Mucosa of descending colon (tissue), 3 donors: ENCODE measurements around the gene SLC35F4. TPM values are rescaled to one million over a fixed set of nuclear protein-coding genes. Genes with fewer than 3 reads are reported as not detected.

Experiments
- ATAC-seq: fragments of 200-7000 bp; cut with Tn5 transposase; one replicate; pipeline ENCODE4 v1.9.1; 2020; ENCODE audit warnings: mild to moderate bottlenecking, moderate library complexity
- DNase-seq, 3 donors: peaks; one replicate each; pipeline ENCODE4 v3.0.0-alpha.2; 2020
- H3K36me3 ChIP-seq: fragments of 200-600 bp; one replicate; pipeline ENCODE4 v1.8.0; 2021; ENCODE audit warnings: low read depth, mild to moderate bottlenecking
- H3K4me1 ChIP-seq: fragments of 200-600 bp; one replicate; pipeline ENCODE4 v1.8.0; 2021; ENCODE audit warnings: low read depth, mild to moderate bottlenecking
- H3K4me3 ChIP-seq: fragments of 200-600 bp; one replicate; pipeline ENCODE4 v1.8.0; 2021; ENCODE audit warnings: mild to moderate bottlenecking
- H3K9me3 ChIP-seq: fragments of 200-600 bp; one replicate; pipeline ENCODE4 v1.8.0; 2021; ENCODE audit warnings: mild to moderate bottlenecking
- CTCF ChIP-seq: fragments of 200-600 bp; IDR thresholded peaks from one replicate; pipeline ENCODE4 v1.8.0; 2022; ENCODE audit warnings: antibody characterized with exemption, mild to moderate bottlenecking
- intact Hi-C, 2 donors: fragments of 100-400 bp; cut with DNase I in 1 of 2; cut with micrococcal nuclease in 1 of 2; formaldehyde crosslinking; loops; one replicate each; pipeline versions ENCODE4 v1.11.0 to v1.11.1; 2022; cut with DNase I, micrococcal nuclease
- total RNA-seq, 3 donors: library from RNA; stranded (reverse); fragmentation: NEBNext Ultra II Directional in 2 of 3; extraction: Animal tissue kit (Norgen Biotek cat#: 25700) in 2 of 3; gene quantifications; one replicate each; pipeline versions ENCODE4 v1.2.1 to v1.2.4, GENCODE V29; 2021 to 2023
- donor health status: DM: no; HTN: no; CAD: no; lungs with moderate emphysema.
- donor health status: DM: no; HTN: no; CAD: no.
- donor health status: DM: no; HTN: yes; CAD: no.

Gene SLC35F4
- total RNA-seq, 3 donors from 2014 or later: not detected

- Histone ChIP-seq H3K9me3 (no peaks in the 10 kb centered on the region), H3K4me3 (no peak overlapping the region), H3K36me3 (no peaks in the 10 kb centered on the region), H3K4me1 (no peaks in the 10 kb centered on the region)
- intact Hi-C loops: no loop called here
- TF ChIP-seq CTCF: no peak
- DNase-seq: no peak
- no peak for ATAC-seq
Measured at GRCh38 chr14:57746563-57746962, 119.3 kb downstream of the SLC35F4 start.

GRCh38 chr14:57739516-57739915 lies 126.4 kb downstream of the SLC35F4 start:
- no peaks in the 10 kb centered on the region for H3K36me3 ChIP-seq
- ATAC-seq (no peak), DNase-seq (no peak)
- H3K4me3 ChIP-seq: no peak overlapping the region
- no peak for TF ChIP-seq CTCF
- intact Hi-C loops: no loop called here
- H3K9me3 ChIP-seq: no peaks in the 10 kb centered on the region
- no peaks in the 10 kb centered on the region for H3K4me1 ChIP-seq

- Histone ChIP-seq H3K36me3 (no peaks in the 10 kb centered on the region), H3K4me1 (no peaks in the 10 kb centered on the region), H3K4me3 (no peak overlapping the region), H3K9me3 (no peaks in the 10 kb centered on the region)
- TF ChIP-seq CTCF: no peak
- no peak for ATAC-seq
- DNase-seq: no peak
- intact Hi-C loops: no loop called here
Measured at GRCh38 chr14:57737598-57737997, 128.3 kb downstream of the SLC35F4 start.

GRCh38 chr14:57736391-57736790 lies 129.5 kb downstream of the SLC35F4 start:
- intact Hi-C loops: no loop called here
- no peak for TF ChIP-seq CTCF
- Histone ChIP-seq H3K4me1 (no peaks in the 10 kb centered on the region), H3K4me3 (no peak overlapping the region), H3K9me3 (no peaks in the 10 kb centered on the region), H3K36me3 (no peaks in the 10 kb centered on the region)
- ATAC-seq (no peak), DNase-seq (no peak)

GRCh38 chr14:57735276-57735675 lies 130.6 kb downstream of the SLC35F4 start:
- TF ChIP-seq CTCF: no peak
- H3K36me3 ChIP-seq: no peaks in the 10 kb centered on the region
- H3K9me3 ChIP-seq: no peaks in the 10 kb centered on the region
- no peaks in the 10 kb centered on the region for H3K4me1 ChIP-seq
- H3K4me3 ChIP-seq: no peak overlapping the region
- DNase-seq (no peak), ATAC-seq (no peak)
- intact Hi-C loops: no loop called here
